Upper lobe of right lung (tissue), 1 donor: ENCODE data around the gene FHIT. TPM values are rescaled to one million over a fixed set of nuclear protein-coding genes. Genes with fewer than 3 reads are reported as not detected.
"Not testable (repeated sequence)": the region's sequence is repeated elsewhere in the genome, so short reads cannot be mapped to it uniquely, and the experiment has no call there.

Experiments used
- ATAC-seq: fragments of 200-7000 bp; cut with Tn5 transposase; one replicate; pipeline ENCODE4 v1.9.1; 2020; ENCODE audit warnings: mild to moderate bottlenecking, moderate library complexity
- DNase-seq: peaks from one replicate; pipeline ENCODE4 v3.0.0-alpha.2; 2020
- H3K27ac ChIP-seq: fragments of 200-600 bp; one replicate; pipeline ENCODE4 v1.8.0; 2022
- H3K27me3 ChIP-seq: fragments of 200-600 bp; one replicate; pipeline ENCODE4 v1.8.0; 2022; ENCODE audit warnings: mild to moderate bottlenecking
- H3K36me3 ChIP-seq: fragments of 200-600 bp; one replicate; pipeline ENCODE4 v1.8.0; 2022
- H3K4me1 ChIP-seq: fragments of 200-600 bp; one replicate; pipeline ENCODE4 v1.8.0; 2022
- H3K4me3 ChIP-seq: fragments of 200-600 bp; one replicate; pipeline ENCODE4 v1.8.0; 2022; ENCODE audit warnings: mild to moderate bottlenecking
- H3K9me3 ChIP-seq: fragments of 200-600 bp; one replicate; pipeline ENCODE4 v1.8.0; 2022
- intact Hi-C: fragments of 100-400 bp; cut with DNase I; formaldehyde crosslinking; loops from one replicate; pipeline ENCODE4 v1.11.0; 2022
- total RNA-seq: library from RNA; stranded (reverse); fragmentation: NEBNext Ultra II Directional; extraction: Animal tissue kit (Norgen Biotek cat#: 25700); gene quantifications from one replicate; pipeline ENCODE4 v1.2.1, GENCODE V29; 2021
- TF ChIP-seq, protein P1 (sequence below): fragments of 200-600 bp; IDR thresholded peaks from one replicate; pipeline ENCODE4 v1.8.0; 2022; ENCODE audit warnings: antibody characterized with exemption
- donor health status: DM: no; HTN: yes; CAD: no; lungs with severe emphysema.

FHIT gene
- total RNA-seq, 1 donor from 2014 or later, result 9.6 TPM

DNA sequence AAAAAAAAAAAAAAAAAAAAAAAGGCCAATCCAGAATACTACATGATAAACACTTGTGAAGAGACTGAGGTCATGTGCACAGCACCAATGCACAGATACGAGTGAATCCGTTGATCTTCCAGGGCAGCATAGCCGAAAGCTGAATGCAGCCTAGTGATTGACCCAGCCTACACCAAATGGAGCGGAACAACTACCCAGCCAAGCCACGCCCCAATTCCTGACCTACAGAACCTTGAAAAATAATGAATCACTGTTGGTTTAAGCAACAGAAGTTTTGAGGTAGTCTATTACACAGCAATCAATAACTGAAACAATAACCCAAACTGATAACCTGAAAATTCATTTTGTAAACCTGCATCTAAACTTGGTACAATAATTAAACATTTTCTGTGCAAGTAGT lies 361.0 kb downstream of the FHIT start:
- intact Hi-C loops, result no loop called here
- no peaks in the 10 kb centered on the region for H3K27me3 ChIP-seq
- TF ChIP-seq, protein P1, sequence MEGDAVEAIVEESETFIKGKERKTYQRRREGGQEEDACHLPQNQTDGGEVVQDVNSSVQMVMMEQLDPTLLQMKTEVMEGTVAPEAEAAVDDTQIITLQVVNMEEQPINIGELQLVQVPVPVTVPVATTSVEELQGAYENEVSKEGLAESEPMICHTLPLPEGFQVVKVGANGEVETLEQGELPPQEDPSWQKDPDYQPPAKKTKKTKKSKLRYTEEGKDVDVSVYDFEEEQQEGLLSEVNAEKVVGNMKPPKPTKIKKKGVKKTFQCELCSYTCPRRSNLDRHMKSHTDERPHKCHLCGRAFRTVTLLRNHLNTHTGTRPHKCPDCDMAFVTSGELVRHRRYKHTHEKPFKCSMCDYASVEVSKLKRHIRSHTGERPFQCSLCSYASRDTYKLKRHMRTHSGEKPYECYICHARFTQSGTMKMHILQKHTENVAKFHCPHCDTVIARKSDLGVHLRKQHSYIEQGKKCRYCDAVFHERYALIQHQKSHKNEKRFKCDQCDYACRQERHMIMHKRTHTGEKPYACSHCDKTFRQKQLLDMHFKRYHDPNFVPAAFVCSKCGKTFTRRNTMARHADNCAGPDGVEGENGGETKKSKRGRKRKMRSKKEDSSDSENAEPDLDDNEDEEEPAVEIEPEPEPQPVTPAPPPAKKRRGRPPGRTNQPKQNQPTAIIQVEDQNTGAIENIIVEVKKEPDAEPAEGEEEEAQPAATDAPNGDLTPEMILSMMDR, result no peak
- DNase-seq (no peak), ATAC-seq (no peak)
- H3K4me1 ChIP-seq, result no peaks in the 10 kb centered on the region
- H3K9me3 ChIP-seq, result no peaks in the 10 kb centered on the region
- H3K4me3 ChIP-seq, result no peak overlapping the region
- no peaks in the 10 kb centered on the region for H3K36me3 ChIP-seq
- H3K27ac ChIP-seq, result no peak overlapping the region

DNA sequence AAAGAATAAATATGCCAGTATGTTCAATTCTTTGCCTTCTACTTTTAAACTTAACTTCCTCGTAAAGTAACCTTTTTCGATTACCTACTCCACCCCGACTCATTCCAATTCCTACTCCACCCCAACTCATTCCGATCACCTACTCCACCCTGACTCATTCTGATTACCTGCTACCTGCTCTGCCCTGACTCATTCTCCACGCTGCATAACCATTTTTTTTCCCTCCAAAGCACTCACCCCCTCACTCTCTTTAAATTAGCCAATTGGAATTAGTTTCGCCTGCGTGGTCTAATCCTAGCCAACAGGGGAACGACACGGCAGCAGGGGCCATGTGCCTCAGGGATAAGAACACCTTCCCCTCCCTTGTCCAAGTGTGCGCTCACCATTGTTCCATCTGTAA lies 362.3 kb downstream of the FHIT start:
- H3K9me3 ChIP-seq, H3K27ac ChIP-seq, H3K4me1 ChIP-seq, intact Hi-C loops, ATAC-seq, H3K27me3 ChIP-seq, H3K4me3 ChIP-seq, H3K36me3 ChIP-seq, DNase-seq: not testable (repeated sequence)

DNA sequence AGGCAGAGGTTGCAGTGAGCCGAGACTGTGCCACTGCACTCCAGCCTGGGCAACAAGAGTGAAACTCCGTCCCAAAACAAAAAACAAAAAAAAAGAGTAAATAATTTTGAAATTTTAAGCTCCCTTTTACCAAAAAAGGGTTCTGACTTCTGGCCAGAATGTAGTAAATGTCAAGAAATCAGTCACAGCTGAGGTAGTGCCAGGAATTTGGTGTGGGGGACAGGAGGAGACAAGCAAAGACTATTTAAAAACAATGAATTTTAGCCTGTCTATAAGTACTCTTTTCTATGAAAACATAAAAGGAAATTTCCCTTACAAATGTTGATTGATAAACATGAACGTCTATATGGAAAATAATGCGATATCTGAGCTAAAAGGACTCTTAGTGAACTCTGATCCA lies 363.7 kb downstream of the FHIT start:
- TF ChIP-seq, protein P1, result no peak
- intact Hi-C loops, result no loop called here

DNA sequence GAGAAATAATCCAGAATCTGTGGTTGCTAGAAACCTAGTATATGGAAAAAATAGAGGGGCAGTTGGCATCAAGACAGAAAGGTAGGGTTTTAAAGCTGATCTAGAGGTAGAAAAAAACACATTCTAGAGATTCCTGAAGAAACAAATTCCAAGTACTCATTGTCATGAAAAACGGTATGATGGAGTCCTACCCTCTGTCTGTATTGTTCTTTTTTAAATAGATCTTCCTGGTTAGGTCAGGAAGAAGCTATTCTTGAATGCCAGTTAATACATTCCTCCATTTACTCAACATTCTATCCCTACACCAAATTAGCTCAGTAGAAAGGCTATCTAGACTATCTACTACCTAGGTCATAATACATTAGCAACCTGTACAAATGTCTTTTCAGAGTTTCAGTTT lies 364.7 kb downstream of the FHIT start:
- DNase-seq, result no peak
- intact Hi-C loops, result no loop called here
- H3K36me3 ChIP-seq, result no peaks in the 10 kb centered on the region
- no peaks in the 10 kb centered on the region for H3K9me3 ChIP-seq
- H3K4me3 ChIP-seq, result no peak overlapping the region
- no peaks in the 10 kb centered on the region for H3K4me1 ChIP-seq
- ATAC-seq, result no peak
- no peaks in the 10 kb centered on the region for H3K27me3 ChIP-seq
- TF ChIP-seq, protein P1, result no peak
- H3K27ac ChIP-seq, result no peak overlapping the region

More for the DNA sequence above, 363.7 kb downstream of the FHIT start:
- no peaks in the 10 kb centered on the region for H3K9me3 ChIP-seq
- ATAC-seq, result no peak
- no peak overlapping the region for H3K27ac ChIP-seq
- H3K4me3 ChIP-seq, result no peak overlapping the region
- no peaks in the 10 kb centered on the region for H3K27me3 ChIP-seq
- no peak for DNase-seq
- no peaks in the 10 kb centered on the region for H3K36me3 ChIP-seq
- no peaks in the 10 kb centered on the region for H3K4me1 ChIP-seq

DNA sequence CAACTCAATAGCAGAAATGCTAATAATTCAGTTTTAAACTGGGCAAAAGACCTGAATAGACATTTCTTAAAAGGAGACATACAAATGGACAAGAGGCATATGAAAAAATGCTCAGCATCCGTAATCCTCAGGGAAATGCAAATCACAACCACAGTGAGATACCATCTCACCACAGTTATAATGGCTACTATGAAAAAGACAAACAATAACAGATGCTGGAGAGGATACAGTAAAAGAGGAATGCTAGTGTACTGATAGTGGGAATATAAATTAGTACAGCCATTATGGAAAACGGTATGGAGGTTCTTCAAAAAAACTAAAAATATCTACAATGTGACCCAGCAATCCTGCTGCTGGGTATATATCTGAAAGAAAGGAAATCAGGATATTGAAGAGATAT lies 367.2 kb downstream of the FHIT start:
- Histone ChIP-seq H3K36me3 (no peaks in the 10 kb centered on the region), H3K27me3 (no peaks in the 10 kb centered on the region), H3K9me3 (no peaks in the 10 kb centered on the region), H3K4me1 (no peaks in the 10 kb centered on the region), H3K4me3 (no peak overlapping the region), H3K27ac (no peak overlapping the region)
- TF ChIP-seq, protein P1, result no peak
- ATAC-seq, result no peak
- intact Hi-C loops, result no loop called here
- DNase-seq, result no peak

DNA sequence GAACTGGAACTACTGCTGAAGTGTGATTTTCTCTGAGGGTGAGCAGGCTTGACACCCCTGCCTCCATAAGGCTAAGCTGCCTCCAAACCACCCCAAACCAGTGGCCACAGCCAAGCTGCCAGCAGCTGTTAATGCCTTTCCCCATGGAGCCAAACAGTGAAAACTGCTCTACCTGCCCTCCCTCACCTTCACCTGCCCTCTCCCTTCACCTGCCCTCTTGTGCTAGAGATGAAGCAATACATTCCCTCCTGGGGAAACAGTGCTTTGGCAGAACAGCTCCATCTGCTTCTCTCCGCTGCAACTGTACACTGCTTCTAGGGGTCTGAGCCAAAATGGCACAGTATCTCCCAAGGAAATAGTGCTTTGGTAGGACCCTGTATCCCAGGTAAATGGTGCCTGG lies 374.1 kb downstream of the FHIT start:
- intact Hi-C loops, result no loop called here
- Histone ChIP-seq H3K9me3 (no peaks in the 10 kb centered on the region), H3K27ac (no peak overlapping the region), H3K27me3 (no peaks in the 10 kb centered on the region), H3K4me3 (no peak overlapping the region), H3K4me1 (no peaks in the 10 kb centered on the region), H3K36me3 (no peaks in the 10 kb centered on the region)
- TF ChIP-seq, protein P1, result no peak
- DNase-seq, result no peak
- ATAC-seq, result no peak
